NCI-H1105 (cell line): ENCODE measurements around the gene SUZ12.
"Not testable (repeated sequence)": the region's sequence is repeated elsewhere in the genome, so short reads cannot be mapped to it uniquely, and the experiment has no call there.

ENCODE experiments used
- DNase-seq: peaks from one replicate; lab custom pipeline; 2025; lab: John Stamatoyannopoulos, UW

Gene SUZ12

GRCh38 chr17:31951953-31952352, 15.1 kb downstream of the SUZ12 start:
- DNase-seq = not testable (repeated sequence)

- not testable (repeated sequence) for DNase-seq
Measured at GRCh38 chr17:31964131-31964530, 27.3 kb downstream of the SUZ12 start.

- DNase-seq = no peak
Measured at GRCh38 chr17:31967648-31968047, 30.8 kb downstream of the SUZ12 start.

GRCh38 chr17:31970416-31970815, 33.6 kb downstream of the SUZ12 start:
- not testable (repeated sequence) for DNase-seq

- DNase-seq = not testable (repeated sequence)
Measured at GRCh38 chr17:31974269-31975071, 37.7 kb downstream of the SUZ12 start.

- not testable (repeated sequence) for DNase-seq
Measured at GRCh38 chr17:31975391-31975790, 38.6 kb downstream of the SUZ12 start.

- DNase-seq = not testable (repeated sequence)
Measured at GRCh38 chr17:31991821-31992220, 55.0 kb downstream of the SUZ12 start.

- DNase-seq = no peak
Measured at GRCh38 chr17:31997005-31997404, 60.2 kb downstream of the SUZ12 start.

- DNase-seq = peak; percentile 73
Measured at GRCh38 chr17:32006957-32007462, 70.2 kb downstream of the SUZ12 start, which contains the start of gene LRRC37B. Gene LRRC37B (plus strand): TSS chr17:32007383. CDS start chr17:32021393, 14,010 bp downstream.

GRCh38 chr17:32007463-32008298, 70.9 kb downstream of the SUZ12 start:
- DNase-seq = peak; percentile 20

- no peak for DNase-seq
Measured at GRCh38 chr17:32009262-32009542, 72.4 kb downstream of the SUZ12 start.

GRCh38 chr17:32010114-32010513, 73.3 kb downstream of the SUZ12 start:
- DNase-seq = no peak

- DNase-seq = peak; percentile 70
Measured at GRCh38 chr17:32015245-32016013, 78.6 kb downstream of the SUZ12 start.

- no peak for DNase-seq
Measured at GRCh38 chr17:32016231-32016630, 79.4 kb downstream of the SUZ12 start.

GRCh38 chr17:32019228-32019627, 82.4 kb downstream of the SUZ12 start:
- no peak for DNase-seq

- DNase-seq = no peak
Measured at GRCh38 chr17:32020943-32021614, 84.3 kb downstream of the SUZ12 start.

GRCh38 chr17:32021615-32021955, 84.8 kb downstream of the SUZ12 start:
- no peak for DNase-seq

GRCh38 chr17:32022554-32022953, 85.7 kb downstream of the SUZ12 start:
- not testable (repeated sequence) for DNase-seq

GRCh38 chr17:32027271-32027670, 90.5 kb downstream of the SUZ12 start:
- not testable (repeated sequence) for DNase-seq

GRCh38 chr17:32033223-32033622, 96.4 kb downstream of the SUZ12 start:
- no peak for DNase-seq

GRCh38 chr17:32033812-32034211, 97.0 kb downstream of the SUZ12 start:
- not testable (repeated sequence) for DNase-seq

GRCh38 chr17:32040246-32040645, 103.4 kb downstream of the SUZ12 start:
- not testable (repeated sequence) for DNase-seq
